Jurkat, Clone E6-1 (cell line): ENCODE measurements around the gene C14orf39. TPM values are rescaled to one million over a fixed set of nuclear protein-coding genes. Genes with fewer than 3 reads are reported as not detected.

Source experiments
- DNase-seq: peaks from one replicate; pipeline ENCODE4 v3.0.0-alpha.2; 2011; ENCODE audit warnings: low read depth, low spot score
- H3K4me3 ChIP-seq: 2 replicates; pipeline ENCODE4 v1.5.1; 2011; ENCODE audit warnings: mild to moderate bottlenecking, low read length, control low read depth, moderate library complexity
- polyA plus RNA-seq: library from polyadenylated mRNA; unstranded; fragments of >200 nt; gene quantifications from one replicate; pipeline ENCODE4 v1.2.1, GENCODE V29; 2012; ENCODE audit warnings: missing spikeins; ENCODE audit not compliant: insufficient read length, insufficient read depth

The C14orf39 gene, protein sequence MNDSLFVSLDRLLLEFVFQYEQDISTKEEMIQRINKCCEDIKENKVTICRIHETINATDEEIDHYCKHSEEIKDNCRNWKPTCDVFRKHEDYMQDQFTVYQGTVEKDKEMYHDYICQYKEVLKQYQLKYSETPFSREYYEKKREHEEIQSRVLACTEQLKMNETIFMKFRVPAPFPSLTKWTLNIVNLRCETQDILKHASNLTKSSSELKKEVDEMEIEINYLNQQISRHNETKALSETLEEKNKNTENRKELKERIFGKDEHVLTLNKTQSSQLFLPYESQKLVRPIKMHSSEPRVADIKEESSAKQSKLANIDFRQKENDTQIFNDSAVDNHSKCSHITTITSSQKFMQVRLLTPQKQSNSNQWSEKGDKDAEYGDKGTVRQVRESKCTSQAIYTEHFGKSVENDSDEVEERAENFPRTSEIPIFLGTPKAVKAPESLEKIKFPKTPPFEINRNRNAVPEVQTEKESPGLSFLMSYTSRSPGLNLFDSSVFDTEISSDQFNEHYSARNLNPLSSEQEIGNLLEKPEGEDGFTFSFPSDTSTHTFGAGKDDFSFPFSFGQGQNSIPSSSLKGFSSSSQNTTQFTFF
- polyA plus RNA-seq, result 11.4 TPM

- peak; percentile 85 for DNase-seq
- peak within 1 kb of the TSS; percentile 67 for H3K4me3 ChIP-seq
These were observed at the start of gene C14orf39 for GRCh38 chr14:60485598-60486251. C14orf39 (minus strand) TSS chr14:60486063; CDS start chr14:60485078, 985 bp downstream.

- no peak overlapping the region for H3K4me3 ChIP-seq
- no peak for DNase-seq
These were observed 46.6 kb upstream of the C14orf39 start for GRCh38 chr14:60532442-60532841.

- DNase-seq, result no peak
- no peak overlapping the region for H3K4me3 ChIP-seq
These were observed 29.8 kb upstream of the C14orf39 start for GRCh38 chr14:60515511-60516289.

GRCh38 chr14:60514741-60515491, 29.1 kb upstream of the C14orf39 start:
- H3K4me3 ChIP-seq, result no peak overlapping the region
- no peak for DNase-seq

- DNase-seq, result no peak
- H3K4me3 ChIP-seq, result no peak overlapping the region
These were observed 28.5 kb upstream of the C14orf39 start for GRCh38 chr14:60514378-60514740.

GRCh38 chr14:60512973-60513571, 27.2 kb upstream of the C14orf39 start:
- DNase-seq, result no peak
- H3K4me3 ChIP-seq, result no peak overlapping the region

DNA sequence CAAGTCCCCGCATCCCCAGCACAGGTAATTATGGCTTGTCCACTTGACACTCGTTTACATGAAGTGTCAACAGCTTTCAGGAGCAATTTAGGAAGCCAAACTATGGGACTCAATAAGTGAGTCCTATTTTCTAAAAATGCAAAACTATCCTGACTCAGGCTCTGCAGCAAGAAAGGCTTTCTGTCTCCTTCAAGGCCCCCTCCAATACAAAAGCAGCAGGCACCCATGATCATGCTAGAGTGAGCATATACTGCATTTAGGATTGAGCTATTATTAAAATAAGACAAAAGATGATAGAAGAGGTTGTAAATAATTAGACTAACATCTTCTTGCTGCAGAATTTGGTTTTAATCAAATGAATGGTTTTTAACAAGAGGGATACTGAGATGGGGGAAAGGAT, 26.3 kb upstream of the C14orf39 start:
- peak overlapping the region; percentile 74 for H3K4me3 ChIP-seq
- no peak for DNase-seq

- no peak for DNase-seq
- peak overlapping the region; percentile 74 for H3K4me3 ChIP-seq
These were observed 25.2 kb upstream of the C14orf39 start for GRCh38 chr14:60510951-60511599.

DNA sequence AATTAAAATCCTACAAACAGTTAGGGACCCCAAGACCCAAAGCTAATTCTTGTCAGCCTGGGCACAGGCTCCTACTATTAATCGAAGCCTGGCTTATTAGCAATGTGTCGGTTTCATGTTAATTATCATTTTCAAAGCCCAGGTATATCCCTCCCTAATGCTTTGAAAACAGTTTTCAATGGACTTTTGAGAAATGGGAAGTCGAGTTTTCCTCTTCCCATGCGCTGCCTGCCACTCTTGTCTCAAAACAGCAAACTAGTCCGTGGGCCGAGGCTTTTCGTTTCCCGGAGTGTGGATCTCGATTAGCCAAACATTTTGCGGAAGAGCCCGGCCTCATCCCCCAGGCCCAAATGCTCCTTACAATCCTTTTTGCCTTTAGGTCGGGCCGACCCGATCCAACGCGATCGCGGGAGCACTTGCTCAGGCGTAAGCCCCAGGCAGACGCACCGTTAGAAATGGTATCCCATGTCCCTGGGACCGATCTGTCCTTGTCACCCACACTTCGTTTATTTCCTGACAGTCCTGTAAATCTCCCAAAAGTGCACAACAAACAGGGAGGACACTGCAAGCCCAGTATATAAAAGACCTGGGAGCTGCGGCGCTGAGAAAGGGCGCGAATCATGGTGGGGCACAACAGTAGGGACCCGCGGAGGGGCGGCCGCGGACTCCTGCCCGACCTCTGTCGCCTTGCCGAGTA, 24.5 kb upstream of the C14orf39 start:
- DNase-seq, result no peak
- peak overlapping the region; percentile 74 for H3K4me3 ChIP-seq

GRCh38 chr14:60509438-60510253, 23.8 kb upstream of the C14orf39 start:
- DNase-seq, result no peak
- H3K4me3 ChIP-seq, result peak overlapping the region; percentile 74

GRCh38 chr14:60508707-60509437, 23.0 kb upstream of the C14orf39 start, which contains the start of gene SIX6:
SIX6 (plus strand) TSS chr14:60509146; CDS start chr14:60509399, 253 bp downstream.
- peak within 1 kb of the TSS; percentile 74 for H3K4me3 ChIP-seq
- DNase-seq, result peak; percentile 93

DNA sequence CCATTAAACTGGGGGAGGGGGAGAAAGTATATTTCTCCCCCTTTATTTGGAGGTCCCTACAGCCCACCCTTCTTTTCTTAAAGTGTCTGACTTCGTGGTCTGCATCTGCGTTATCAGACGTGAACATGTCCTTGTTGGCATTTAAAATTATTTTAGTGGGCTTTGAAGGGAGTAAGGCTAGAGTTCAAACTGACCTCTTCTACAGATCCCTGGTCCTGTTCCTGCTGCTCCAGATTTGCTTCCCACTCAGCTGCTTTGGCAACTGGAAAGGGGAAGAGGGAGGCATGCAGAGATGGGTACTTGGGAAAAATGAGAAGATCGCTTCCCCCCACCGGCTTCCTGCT, 22.5 kb upstream of the C14orf39 start:
- no peak for DNase-seq
- H3K4me3 ChIP-seq, result peak overlapping the region; percentile 74

DNA sequence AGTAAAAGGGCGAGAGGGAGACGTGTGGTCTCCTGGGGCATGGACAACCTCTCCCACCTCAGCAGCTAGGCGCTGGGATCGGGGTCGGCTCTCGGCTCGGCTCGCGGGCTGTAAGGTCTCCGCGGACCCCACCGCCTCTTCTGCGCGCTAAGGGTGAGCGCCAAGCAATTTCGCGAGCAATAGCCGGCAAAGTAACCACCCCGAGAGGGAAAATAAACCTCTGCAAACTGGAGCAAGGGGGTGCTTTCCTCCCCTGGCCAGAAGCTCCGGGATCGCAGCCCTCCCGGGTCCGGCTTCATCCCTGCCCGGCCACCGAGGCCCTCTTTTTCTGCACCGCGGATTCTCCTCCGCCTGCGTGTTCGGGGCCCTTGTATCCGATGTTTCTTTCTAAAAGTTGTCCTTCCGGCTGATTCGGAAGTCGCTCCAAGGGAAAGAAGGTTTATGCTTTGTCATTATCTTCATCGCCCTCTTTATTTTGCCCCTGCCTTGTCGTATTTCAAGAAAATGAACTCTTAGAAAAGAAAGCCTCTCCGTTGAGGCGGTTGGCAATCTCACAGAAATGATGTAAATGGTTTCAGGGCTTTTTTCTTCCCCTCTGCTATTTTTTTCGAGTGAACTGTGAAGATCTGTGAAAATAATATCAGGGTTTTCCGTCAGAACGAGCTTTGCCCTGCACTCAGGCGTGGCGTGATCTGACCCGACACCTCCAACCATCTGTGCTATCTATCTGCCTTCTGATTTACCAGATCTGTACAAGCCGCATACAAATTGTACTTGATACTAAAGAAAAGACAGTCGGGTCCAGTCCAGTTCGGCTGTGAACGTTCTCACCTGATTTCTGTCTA, 21.3 kb upstream of the C14orf39 start:
- peak overlapping the region; percentile 74 for H3K4me3 ChIP-seq
- no peak for DNase-seq

DNA sequence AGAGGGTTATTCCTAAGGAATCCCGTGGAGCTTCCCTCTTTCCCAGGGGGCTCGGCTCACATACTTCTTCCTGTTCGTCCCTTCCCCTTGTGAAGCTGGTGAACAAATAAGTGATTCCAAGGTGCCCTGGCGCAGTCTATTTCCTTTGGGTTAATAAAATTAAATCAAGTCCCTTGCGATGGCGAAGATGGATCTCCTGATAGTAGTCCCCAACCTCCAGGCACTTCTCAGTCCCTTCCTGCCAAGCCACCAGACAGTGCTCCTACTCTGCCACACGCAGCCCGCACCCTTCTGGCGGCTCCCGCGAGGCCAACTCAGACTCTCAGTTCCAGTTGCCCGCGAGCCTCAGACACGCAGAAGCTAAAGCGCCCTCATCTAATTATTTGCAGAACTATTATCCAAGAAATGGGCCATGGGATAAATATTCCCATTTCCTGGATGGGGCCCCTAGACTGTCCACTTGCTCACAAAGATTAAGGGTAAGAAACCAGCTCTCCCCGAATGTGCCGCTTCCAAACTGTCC, 20.7 kb upstream of the C14orf39 start:
- peak overlapping the region; percentile 74 for H3K4me3 ChIP-seq

DNA sequence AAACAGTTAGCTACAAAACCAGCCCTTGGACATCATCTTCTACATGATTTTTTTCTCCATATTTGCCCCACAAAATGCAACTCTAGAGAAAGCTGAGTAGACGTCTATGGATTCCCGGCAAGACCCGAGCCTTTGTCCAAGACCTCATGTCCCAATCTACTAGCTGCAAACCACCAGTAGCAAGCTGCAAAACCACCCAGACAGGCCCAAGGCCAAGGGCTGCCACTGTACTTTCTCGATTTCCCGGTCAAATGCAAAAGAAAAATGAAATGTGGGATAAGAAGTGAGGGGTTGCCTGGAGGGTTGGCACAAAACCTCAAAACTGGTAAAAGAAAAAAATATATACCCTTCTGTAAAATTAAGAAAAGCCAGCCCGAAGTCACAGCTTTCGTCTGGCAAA, 20.1 kb upstream of the C14orf39 start:
- DNase-seq, result no peak
- peak overlapping the region; percentile 74 for H3K4me3 ChIP-seq

More for the DNA sequence above, 20.7 kb upstream of the C14orf39 start:
- DNase-seq, result no peak
